Activated CD4-positive, CD25-positive, alpha-beta regulatory T cell treated with anti-CD3 and anti-CD28 coated beads, Interleukin-2, amount 50 U/mL, for 24 hours (primary cell): ENCODE data around the gene LPP.
A peak's percentile ranks its signal among the peaks of the same experiment; 100 is the strongest.

Experiments
- ATAC-seq, 2 donors: fragments of 150-1000 bp; cut with Tn5 transposase; one replicate each; pipeline ENCODE4 v1.10.0; 2021; ENCODE audit warnings: mild to moderate bottlenecking in 1 of 2, moderate library complexity in 1 of 2

LPP gene

GRCh38 chr3:188339410-188340295, 185.7 kb downstream of the LPP start:
- peak; percentile 92 to 94 for ATAC-seq

GRCh38 chr3:188341501-188341900, 187.5 kb downstream of the LPP start:
- ATAC-seq, result no peak

GRCh38 chr3:188342991-188343732, 189.2 kb downstream of the LPP start:
- ATAC-seq, result no peak

- ATAC-seq, result no peak
Measured at GRCh38 chr3:188343894-188344293, 189.9 kb downstream of the LPP start.

- no peak for ATAC-seq
Measured at GRCh38 chr3:188345223-188345622, 191.3 kb downstream of the LPP start.

- no peak for ATAC-seq
Measured at GRCh38 chr3:188348435-188349244, 194.7 kb downstream of the LPP start.

- ATAC-seq, result no peak
Measured at GRCh38 chr3:188349351-188349901, 195.5 kb downstream of the LPP start.

- no peak for ATAC-seq
Measured at GRCh38 chr3:188349933-188350332, 196.0 kb downstream of the LPP start.

GRCh38 chr3:188350961-188351360, 197.0 kb downstream of the LPP start:
- ATAC-seq, result no peak

GRCh38 chr3:188351648-188352047, 197.7 kb downstream of the LPP start:
- no peak for ATAC-seq

- no peak for ATAC-seq
Measured at GRCh38 chr3:188352196-188352927, 198.4 kb downstream of the LPP start.

GRCh38 chr3:188353426-188353825, 199.5 kb downstream of the LPP start:
- no peak for ATAC-seq

- peak; percentile 51 to 58 for ATAC-seq
Measured at GRCh38 chr3:188358787-188359493, 205.0 kb downstream of the LPP start.

- no peak for ATAC-seq
Measured at GRCh38 chr3:188360364-188360881, 206.5 kb downstream of the LPP start.

GRCh38 chr3:188361888-188362287, 207.9 kb downstream of the LPP start:
- no peak for ATAC-seq

GRCh38 chr3:188362405-188362831, 208.5 kb downstream of the LPP start:
- peak; percentile 76 to 84 for ATAC-seq

- ATAC-seq, result no peak
Measured at GRCh38 chr3:188365184-188365583, 211.2 kb downstream of the LPP start.

- no peak for ATAC-seq
Measured at GRCh38 chr3:188365988-188366698, 212.2 kb downstream of the LPP start.

GRCh38 chr3:188367678-188368077, 213.7 kb downstream of the LPP start:
- ATAC-seq, result no peak

- peak; percentile 8 to 9 for ATAC-seq
Measured at GRCh38 chr3:188369526-188369925, 215.6 kb downstream of the LPP start.
